Prostate gland (tissue), 2 donors: Measurements from ENCODE around the gene SNRNP70. TPM values are rescaled to one million over a fixed set of nuclear protein-coding genes. Genes with fewer than 3 reads are reported as not detected.

Source experiments
- DNase-seq: peaks from one replicate; pipeline ENCODE4 v3.0.0-alpha.2; 2019; ENCODE audit warnings: low spot score
- H3K27ac ChIP-seq, 2 donors: fragments of 200-600 bp; sonication (generic); 2 replicates each; pipeline ENCODE4 v1.5.1; 2017 to 2019
- H3K27me3 ChIP-seq: fragments of 200-600 bp; sonication (generic); replicated peaks from 2 replicates; pipeline ENCODE4 v1.5.1; 2019; ENCODE audit not compliant: insufficient read depth
- H3K36me3 ChIP-seq, 2 donors: fragments of 200-600 bp; sonication (generic); 1 replicate in 1 of 2; 2 replicates in 1 of 2; pipeline versions ENCODE4 v1.5.1 to v1.8.1; 2017 to 2019
- H3K4me1 ChIP-seq: fragments of 200-600 bp; sonication (generic); replicated peaks from 2 replicates; pipeline ENCODE4 v1.5.1; 2019
- H3K4me3 ChIP-seq, 2 donors: fragments of 200-600 bp; sonication (generic); 2 replicates each; pipeline ENCODE4 v1.5.1; 2017 to 2019
- H3K9me3 ChIP-seq: fragments of 200-600 bp; sonication (generic); 2 replicates; pipeline ENCODE4 v1.5.1; 2017
- CTCF ChIP-seq, 4 experiments: fragments of 200-600 bp in 2 of 4; fragments of 450-650 bp in 2 of 4; sonication (generic) in 2 of 4; IDR thresholded peaks; 1 replicate in 3 of 4; 2 replicates in 1 of 4; pipeline ENCODE4 v1.5.1; 2016 to 2019; ENCODE audit warnings: antibody characterized with exemption in 4 of 4, mild to moderate bottlenecking in 2 of 4, moderate library complexity in 2 of 4
- POLR2A ChIP-seq: fragments of 450-650 bp; IDR thresholded peaks from one replicate; pipeline ENCODE4 v1.6.1; 2016; ENCODE audit warnings: antibody characterized with exemption, mild to moderate bottlenecking
- POLR2AphosphoS5 ChIP-seq: sonication (generic); formaldehyde crosslinking; IDR thresholded peaks from one replicate; pipeline ENCODE4 v1.6.1; 2017; ENCODE audit warnings: antibody characterized with exemption
- WGBS: methylation state at CpG from one replicate; pipeline ENCODE4 v1.1.5; 2018; 5-methylcytosine and 5-hydroxymethylcytosine counted together
- intact Hi-C: fragments of 100-400 bp; cut with DNase I; formaldehyde crosslinking; loops from one replicate; pipeline ENCODE4 v1.14.2; 2022
- total RNA-seq, 2 donors: library from RNA; depleted of rRNA; stranded (reverse); fragments of >200 nt; gene quantifications; one replicate each; pipeline ENCODE4 v1.1.0, GENCODE V29; 2016

SNRNP70 gene
- total RNA-seq, 2 donors from 2014 or later: 318 to 391 TPM

DNA sequence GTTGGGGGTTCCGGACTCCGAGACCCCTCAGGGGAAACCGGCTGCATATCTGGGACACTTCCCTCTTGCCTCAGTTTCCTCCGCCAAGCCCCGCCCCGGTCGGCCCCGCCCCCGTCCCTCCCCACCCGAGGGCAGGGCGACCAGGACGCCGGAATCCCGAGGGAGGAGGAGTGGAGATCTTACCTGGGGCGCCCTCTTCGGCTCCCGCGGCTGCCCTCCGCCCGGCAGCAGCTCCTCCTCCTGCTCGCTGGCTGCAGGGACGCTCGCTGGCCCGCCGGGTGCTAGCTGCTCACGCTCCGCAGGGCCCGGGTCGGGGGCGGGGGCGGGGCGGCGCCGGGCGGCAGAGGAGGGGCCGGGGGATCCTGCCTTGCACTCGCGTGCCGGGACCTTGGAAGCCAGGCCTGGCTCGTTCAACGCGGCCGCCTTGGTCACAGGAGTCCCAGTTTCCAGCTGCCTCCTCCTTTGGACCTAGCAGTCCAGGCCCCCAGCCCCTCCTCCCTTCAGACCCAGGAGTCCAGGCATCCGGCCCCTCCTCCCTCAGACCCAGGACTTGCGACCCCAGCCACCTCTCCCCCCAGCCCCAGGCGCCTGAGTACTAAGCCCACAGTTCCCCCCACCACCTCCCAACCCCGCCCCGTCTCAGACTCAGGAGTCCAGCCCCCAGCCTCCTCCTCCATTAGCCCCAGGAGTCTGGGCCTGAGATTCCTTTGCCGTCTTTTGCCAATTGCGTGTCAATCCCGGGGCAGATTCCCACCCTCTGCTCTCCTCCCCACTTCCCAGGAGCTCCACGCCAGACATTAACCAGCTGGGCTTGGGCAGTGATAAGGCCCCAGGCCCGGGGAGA lies 20.3 kb upstream of the SNRNP70 start, which contains the start of gene NTF4:
Gene NTF4 (minus strand): TSS at position 51 of the 844 bp plus-strand sequence. CDS start 2,821 bp downstream, outside the sequence.
- Histone ChIP-seq H3K36me3 (no peaks in the 10 kb centered on the region), H3K27ac (peak within 1 kb of the TSS; percentile 70 to 76), H3K9me3 (no peaks in the 10 kb centered on the region), H3K27me3 (no peaks in the 10 kb centered on the region), H3K4me3 (peak within 1 kb of the TSS; percentile 25 to 29), H3K4me1 (no peaks in the 10 kb centered on the region)
- WGBS: 7% methylated on average over 29 of the region's 53 CpGs
- TF ChIP-seq POLR2AphosphoS5 (no peak), POLR2A (no peak), CTCF (IDR thresholded peaks at IDR 0.05) (no peak)
- intact Hi-C loops: no loop called here
- peak; percentile 73 for DNase-seq

- 71% methylated on average over 13 of the region's 13 CpGs for WGBS
- H3K27ac ChIP-seq: no peak overlapping the region
- H3K4me1 ChIP-seq: no peaks in the 10 kb centered on the region
- TF ChIP-seq CTCF (IDR thresholded peaks at IDR 0.05): no peak
- DNase-seq: no peak
- H3K27me3 ChIP-seq: no peaks in the 10 kb centered on the region
- H3K4me3 ChIP-seq: no peak overlapping the region
- intact Hi-C loops: no loop called here
- no peaks in the 10 kb centered on the region for H3K36me3 ChIP-seq
- no peaks in the 10 kb centered on the region for H3K9me3 ChIP-seq
Measured at GRCh38 chr19:49065905-49066512, 19.2 kb upstream of the SNRNP70 start.

- Histone ChIP-seq H3K4me1 (no peaks in the 10 kb centered on the region), H3K9me3 (no peaks in the 10 kb centered on the region), H3K4me3 (no peak overlapping the region), H3K36me3 (no peaks in the 10 kb centered on the region), H3K27me3 (no peaks in the 10 kb centered on the region), H3K27ac (no peak overlapping the region)
- intact Hi-C loops: no loop called here
- TF ChIP-seq POLR2A (no peak), CTCF (IDR thresholded peaks at IDR 0.05) (no peak), POLR2AphosphoS5 (no peak)
- 63% methylated on average over 3 of the region's 3 CpGs for WGBS
- no peak for DNase-seq
Measured at GRCh38 chr19:49067554-49067953, 17.7 kb upstream of the SNRNP70 start.

- peaks cover 4% of the 10 kb centered on the region for H3K27me3 ChIP-seq
- H3K4me3 ChIP-seq: no peak overlapping the region
- no peaks in the 10 kb centered on the region for H3K4me1 ChIP-seq
- TF ChIP-seq POLR2A (no peak), CTCF (IDR thresholded peaks at IDR 0.05) (no peak), POLR2AphosphoS5 (no peak)
- intact Hi-C loops: no loop called here
- WGBS: 96% methylated on average over 9 of the region's 9 CpGs
- H3K27ac ChIP-seq: no peak overlapping the region
- H3K9me3 ChIP-seq: no peaks in the 10 kb centered on the region
- no peaks in the 10 kb centered on the region for H3K36me3 ChIP-seq
- DNase-seq: no peak
Measured at GRCh38 chr19:49069026-49069425, 16.2 kb upstream of the SNRNP70 start.
